WTC11 (cell line): ENCODE measurements around the gene BRPF1. TPM values are rescaled to one million over a fixed set of nuclear protein-coding genes. Genes with fewer than 3 reads are reported as not detected.

Source experiments
- ATAC-seq: fragments of 200-7000 bp; cut with Tn5 transposase; 2 replicates; pipeline ENCODE4 v1.10.0; 2021; ENCODE audit warnings: mild to moderate bottlenecking, moderate library complexity
- CTCF ChIA-PET: fragments of 300-600 bp; sonication (Branson Sonifier 250); formaldehyde crosslinking; loops from one replicate; lab custom pipeline; 2021; ENCODE audit warnings: antibody characterized with exemption; lab: Charles Lee
- POLR2A ChIA-PET: fragments of 350-600 bp; sonication (Branson Sonifier 250); formaldehyde crosslinking; loops from one replicate; lab custom pipeline; 2021; ENCODE audit warnings: antibody characterized with exemption; lab: Charles Lee
- DNase-seq: peaks from one replicate; pipeline ENCODE4 v3.0.0; 2021; ENCODE audit warnings: low spot score
- H3K27ac Mint-ChIP-seq: 2 replicates; pipeline ENCODE4 v1.8.0; 2021; ENCODE audit warnings: mixed read lengths
- H3K27me3 Mint-ChIP-seq: 2 replicates; pipeline ENCODE4 v1.8.0; 2021; ENCODE audit warnings: low read depth, mild to moderate bottlenecking, moderate library complexity, mixed read lengths
- H3K36me3 Mint-ChIP-seq: 2 replicates; pipeline ENCODE4 v1.8.0; 2021; ENCODE audit warnings: mixed read lengths
- H3K4me1 Mint-ChIP-seq: 2 replicates; pipeline ENCODE4 v1.8.0; 2022; ENCODE audit warnings: mixed read lengths
- H3K4me3 Mint-ChIP-seq: 2 replicates; pipeline ENCODE4 v1.8.0; 2021; ENCODE audit warnings: mild to moderate bottlenecking, moderate library complexity, mixed read lengths
- H3K9me3 Mint-ChIP-seq: 2 replicates; pipeline ENCODE4 v1.8.0; 2021; ENCODE audit warnings: mixed read lengths
- CREB1 ChIP-seq: sonication (generic); formaldehyde crosslinking; IDR thresholded peaks from 2 replicates; pipeline ENCODE4 v1.8.0; 2023; ENCODE audit warnings: mild to moderate bottlenecking, missing genetic modification reagents
- GABPB1 ChIP-seq: sonication (generic); formaldehyde crosslinking; IDR thresholded peaks from 2 replicates; pipeline ENCODE4 v1.8.1; 2023; ENCODE audit warnings: mild to moderate bottlenecking, missing genetic modification reagents
- HMGXB4 ChIP-seq: sonication (generic); formaldehyde crosslinking; IDR thresholded peaks from 2 replicates; pipeline ENCODE4 v1.8.1; 2023; ENCODE audit warnings: mild to moderate bottlenecking, moderate library complexity, missing genetic modification reagents
- MXD4 ChIP-seq: fragments of 250-450 bp; sonication (Bioruptor Pico); IDR thresholded peaks from 2 replicates; pipeline ENCODE4 v1.8.0; 2021; ENCODE audit warnings: mild to moderate bottlenecking, moderate library complexity, borderline replicate concordance
- NFYB ChIP-seq: sonication (generic); formaldehyde crosslinking; conservative IDR thresholded peaks from 2 replicates; pipeline ENCODE4 v1.8.0; 2022; ENCODE audit warnings: low read depth, missing genetic modification reagents
- RORB ChIP-seq: fragments of 250-450 bp; sonication (Bioruptor Pico); IDR thresholded peaks from 2 replicates; pipeline ENCODE4 v1.9.0; 2021; ENCODE audit warnings: mild to moderate bottlenecking
- SP1 ChIP-seq: sonication (generic); formaldehyde crosslinking; conservative IDR thresholded peaks from 2 replicates; pipeline ENCODE4 v1.8.1; 2022; ENCODE audit warnings: missing genetic modification reagents
- STAT6 ChIP-seq: sonication (generic); formaldehyde crosslinking; conservative IDR thresholded peaks from 2 replicates; pipeline ENCODE4 v1.8.1; 2023; ENCODE audit warnings: mild to moderate bottlenecking, low read depth, missing genetic modification reagents, moderate library complexity
- TEAD4 ChIP-seq: sonication (generic); formaldehyde crosslinking; IDR thresholded peaks from 2 replicates; pipeline ENCODE4 v1.8.0; 2022; ENCODE audit warnings: mild to moderate bottlenecking, missing genetic modification reagents
- USF1 ChIP-seq: sonication (generic); formaldehyde crosslinking; IDR thresholded peaks from 2 replicates; pipeline ENCODE4 v1.8.0; 2022; ENCODE audit warnings: mild to moderate bottlenecking, missing genetic modification reagents
- ZBTB43 ChIP-seq: sonication (generic); formaldehyde crosslinking; IDR thresholded peaks from 2 replicates; pipeline ENCODE4 v1.8.1; 2023; ENCODE audit warnings: mild to moderate bottlenecking, missing genetic modification reagents
- ZNF232 ChIP-seq: sonication (generic); formaldehyde crosslinking; IDR thresholded peaks from 2 replicates; pipeline ENCODE4 v1.8.0; 2022; ENCODE audit warnings: mild to moderate bottlenecking, missing genetic modification reagents
- ZNF396 ChIP-seq: fragments of 250-450 bp; sonication (Bioruptor Pico); IDR thresholded peaks from 2 replicates; pipeline ENCODE4 v1.8.0; 2021; ENCODE audit warnings: mild to moderate bottlenecking, moderate library complexity, borderline replicate concordance
- ZNF532 ChIP-seq: fragments of 250-450 bp; sonication (Bioruptor Pico); IDR thresholded peaks from 2 replicates; pipeline ENCODE4 v1.9.0; 2021; ENCODE audit warnings: mild to moderate bottlenecking, borderline replicate concordance
- total RNA-seq: library from RNA; stranded (reverse); gene quantifications from 3 replicates; pipeline ENCODE4 v1.2.3, GENCODE V29; 2021

The BRPF1 gene
- total RNA-seq, 1 experiment from 2014 or later, result 22.8 TPM

GRCh38 chr3:9696480-9697220, 34.9 kb upstream of the BRPF1 start:
- H3K4me3 Mint-ChIP-seq, result no peak overlapping the region
- no peaks in the 10 kb centered on the region for H3K4me1 Mint-ChIP-seq
- POLR2A ChIA-PET, result no interaction called here
- DNase-seq, result no peak
- no peak overlapping the region for H3K27ac Mint-ChIP-seq
- TF ChIP-seq STAT6, result no peak
- TF ChIP-seq NFYB (CRISPR knock-in tag), result no peak
- TF ChIP-seq MXD4, result no peak
- ATAC-seq, result no peak
- H3K27me3 Mint-ChIP-seq, result no peaks in the 10 kb centered on the region
- no peaks in the 10 kb centered on the region for H3K36me3 Mint-ChIP-seq
- CTCF ChIA-PET, result no interaction called here
- H3K9me3 Mint-ChIP-seq, result no peaks in the 10 kb centered on the region

GRCh38 chr3:9697892-9698291, 33.6 kb upstream of the BRPF1 start:
- Mint-ChIP-seq H3K9me3 (no peaks in the 10 kb centered on the region), H3K36me3 (no peaks in the 10 kb centered on the region), H3K27me3 (peaks cover 3% of the 10 kb centered on the region), H3K4me3 (no peak overlapping the region), H3K4me1 (no peaks in the 10 kb centered on the region), H3K27ac (no peak overlapping the region)
- ChIA-PET POLR2A (no interaction called here), CTCF (interaction anchor here (1.8 kb wide), 2 partner anchors 30 to 194 kb away, joined by 6 to 7 read pairs; no protein-coding TSS in a partner anchor)
- DNase-seq (no peak), ATAC-seq (no peak)
- TF ChIP-seq ZBTB43 (CRISPR knock-in tag) (no peak), RORB (CRISPR knock-in tag) (no peak)

GRCh38 chr3:9698293-9698692, 33.2 kb upstream of the BRPF1 start:
- Mint-ChIP-seq H3K36me3 (no peaks in the 10 kb centered on the region), H3K4me1 (no peaks in the 10 kb centered on the region), H3K4me3 (no peak overlapping the region), H3K27me3 (peaks cover 7% of the 10 kb centered on the region), H3K27ac (no peak overlapping the region), H3K9me3 (no peaks in the 10 kb centered on the region)
- ChIA-PET CTCF (interaction anchor here (1.1 to 1.8 kb wide), 3 partner anchors 23 to 195 kb away, joined by 3 to 7 read pairs (median 6); no protein-coding TSS in a partner anchor), POLR2A (no interaction called here)
- no peak for DNase-seq
- ATAC-seq, result no peak
- TF ChIP-seq GABPB1 (CRISPR knock-in tag), result no peak
- TF ChIP-seq TEAD4, result no peak
- TF ChIP-seq ZNF396, result no peak
- no peak for TF ChIP-seq ZNF232 (CRISPR knock-in tag)
- no peak for TF ChIP-seq USF1 (CRISPR knock-in tag)
- TF ChIP-seq CREB1 (CRISPR knock-in tag), result no peak
- TF ChIP-seq ZNF532 (CRISPR knock-in tag), result no peak
- TF ChIP-seq STAT6, result no peak
- no peak for TF ChIP-seq SP1
- no peak for TF ChIP-seq MXD4
- TF ChIP-seq HMGXB4 (CRISPR knock-in tag), result no peak
